ENCODE measurements around the gene UMODL1.

The UMODL1 gene

GRCh38 chr21:42083361-42083690 lies 12.2 kb downstream of the UMODL1 start:
- TF ChIP-seq, protein P1, sequence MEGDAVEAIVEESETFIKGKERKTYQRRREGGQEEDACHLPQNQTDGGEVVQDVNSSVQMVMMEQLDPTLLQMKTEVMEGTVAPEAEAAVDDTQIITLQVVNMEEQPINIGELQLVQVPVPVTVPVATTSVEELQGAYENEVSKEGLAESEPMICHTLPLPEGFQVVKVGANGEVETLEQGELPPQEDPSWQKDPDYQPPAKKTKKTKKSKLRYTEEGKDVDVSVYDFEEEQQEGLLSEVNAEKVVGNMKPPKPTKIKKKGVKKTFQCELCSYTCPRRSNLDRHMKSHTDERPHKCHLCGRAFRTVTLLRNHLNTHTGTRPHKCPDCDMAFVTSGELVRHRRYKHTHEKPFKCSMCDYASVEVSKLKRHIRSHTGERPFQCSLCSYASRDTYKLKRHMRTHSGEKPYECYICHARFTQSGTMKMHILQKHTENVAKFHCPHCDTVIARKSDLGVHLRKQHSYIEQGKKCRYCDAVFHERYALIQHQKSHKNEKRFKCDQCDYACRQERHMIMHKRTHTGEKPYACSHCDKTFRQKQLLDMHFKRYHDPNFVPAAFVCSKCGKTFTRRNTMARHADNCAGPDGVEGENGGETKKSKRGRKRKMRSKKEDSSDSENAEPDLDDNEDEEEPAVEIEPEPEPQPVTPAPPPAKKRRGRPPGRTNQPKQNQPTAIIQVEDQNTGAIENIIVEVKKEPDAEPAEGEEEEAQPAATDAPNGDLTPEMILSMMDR (IDR thresholded peaks at IDR 0.05; ENCODE audit: control insufficient read depth, extremely low read depth, insufficient read depth), result no peak
- no peak for DNase-seq (ENCODE audit: low read depth)

DNA sequence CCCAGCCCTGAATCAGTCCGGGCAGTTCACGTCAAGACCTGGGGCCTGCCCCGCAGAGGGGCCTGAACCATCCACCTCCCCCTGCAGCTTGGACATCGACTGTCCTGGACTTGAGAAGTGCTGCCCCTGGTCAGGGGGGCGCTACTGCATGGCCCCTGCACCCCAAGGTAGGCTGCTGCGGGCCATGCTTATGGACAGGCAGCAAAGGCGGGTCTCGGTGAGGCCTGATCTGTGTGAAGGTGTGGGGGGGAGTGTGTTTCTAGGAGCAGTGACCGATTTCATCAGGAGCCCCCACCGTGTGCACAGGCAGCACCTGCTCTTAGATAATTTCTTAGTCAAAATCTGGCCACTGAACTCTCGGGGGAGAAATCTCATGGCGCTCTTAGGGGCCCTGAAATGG lies 13.0 kb downstream of the UMODL1 start:
- no peak overlapping the region for H3K4me3 ChIP-seq (ENCODE audit: low read depth, low read length)
- TF ChIP-seq, protein P1 (IDR thresholded peaks at IDR 0.05; ENCODE audit: control insufficient read depth, extremely low read depth, insufficient read depth), result no peak
- DNase-seq (ENCODE audit: low read depth), result no peak

More at GRCh38 chr21:42083361-42083690, 12.2 kb downstream of the UMODL1 start:
- H3K4me3 ChIP-seq (ENCODE audit: low read depth, low read length), result no peak overlapping the region

- TF ChIP-seq, protein P1 (IDR thresholded peaks at IDR 0.05; ENCODE audit: control insufficient read depth, extremely low read depth, insufficient read depth), result no peak
- DNase-seq (ENCODE audit: low read depth), result no peak
Measured at GRCh38 chr21:42085246-42086077, 14.3 kb downstream of the UMODL1 start.

DNA sequence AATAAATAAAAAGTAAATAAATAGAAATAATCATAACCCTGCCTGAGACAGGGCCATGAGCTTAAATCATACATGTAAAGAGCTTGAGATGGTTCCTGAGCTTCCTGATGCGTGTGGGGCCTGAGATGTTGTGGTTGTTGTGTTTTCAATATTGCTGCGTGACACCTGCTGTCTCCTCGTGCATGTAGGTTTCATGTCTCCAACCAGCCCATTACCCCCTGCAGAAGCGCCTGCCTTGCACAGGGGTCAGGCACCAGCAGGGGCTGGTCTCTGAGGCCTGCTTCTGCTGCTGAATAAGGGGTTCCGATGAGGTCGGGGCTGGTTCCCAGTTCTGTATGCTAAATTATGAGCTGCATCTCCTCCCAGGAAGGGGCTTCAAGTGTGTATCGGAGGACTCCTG lies 15.9 kb downstream of the UMODL1 start:
- H3K4me3 ChIP-seq (ENCODE audit: low read depth, low read length), result no peak overlapping the region
- TF ChIP-seq, protein P1 (IDR thresholded peaks at IDR 0.05; ENCODE audit: control insufficient read depth, extremely low read depth, insufficient read depth), result no peak
- no peak for DNase-seq (ENCODE audit: low read depth)

More at GRCh38 chr21:42085246-42086077, 14.3 kb downstream of the UMODL1 start:
- H3K4me3 ChIP-seq (ENCODE audit: low read depth, low read length), result no peak overlapping the region

GRCh38 chr21:42088148-42088547 lies 17.0 kb downstream of the UMODL1 start:
- DNase-seq (ENCODE audit: low read depth), result no peak
- H3K4me3 ChIP-seq (ENCODE audit: low read depth, low read length), result no peak overlapping the region
- TF ChIP-seq, protein P1 (IDR thresholded peaks at IDR 0.05; ENCODE audit: control insufficient read depth, extremely low read depth, insufficient read depth), result no peak

GRCh38 chr21:42088658-42089057 lies 17.5 kb downstream of the UMODL1 start:
- no peak overlapping the region for H3K4me3 ChIP-seq (ENCODE audit: low read depth, low read length)
- TF ChIP-seq, protein P1 (IDR thresholded peaks at IDR 0.05; ENCODE audit: control insufficient read depth, extremely low read depth, insufficient read depth), result no peak
- DNase-seq (ENCODE audit: low read depth), result no peak
